Keratinocyte (primary cell): ENCODE measurements around the gene FBLN1. TPM values are rescaled to one million over a fixed set of nuclear protein-coding genes. Genes with fewer than 3 reads are reported as not detected.

Source experiments
- DNase-seq: peaks from one replicate; pipeline ENCODE4 v3.0.0-alpha.2; 2011; ENCODE audit warnings: low read depth, missing footprints, low spot score
- FAIRE-seq: peaks from 2 replicates; lab custom pipeline; 2011; peaks lifted over from hg19 to GRCh38; lab: Jason Lieb, UNC
- H2AFZ ChIP-seq: 2 replicates; pipeline ENCODE4 v1.6.0; 2012; ENCODE audit warnings: low read length, control low read depth, inconsistent platforms; ENCODE audit not compliant: control insufficient read depth
- H3K27ac ChIP-seq: 2 replicates; pipeline ENCODE4 v1.5.1; 2011; ENCODE audit warnings: low read length; ENCODE audit not compliant: control insufficient read depth, insufficient read depth
- H3K27me3 ChIP-seq: 3 replicates; pipeline ENCODE4 v1.6.0; 2011; ENCODE audit warnings: low read length; ENCODE audit not compliant: control insufficient read depth, insufficient read depth; ENCODE audit errors: extremely low read depth
- H3K36me3 ChIP-seq, 2 experiments: 2 replicates in 1 of 2; 3 replicates in 1 of 2; pipeline ENCODE4 v1.5.1; 2011; ENCODE audit warnings: low read length in 2 of 2, mild to moderate bottlenecking in 1 of 2; ENCODE audit not compliant: control insufficient read depth in 2 of 2, insufficient read depth in 2 of 2; ENCODE audit errors: extremely low read depth in 1 of 2
- H3K4me1 ChIP-seq: 3 replicates; pipeline ENCODE4 v1.5.1; 2011; ENCODE audit warnings: low read length; ENCODE audit not compliant: control insufficient read depth, insufficient read depth; ENCODE audit errors: extremely low read depth
- H3K4me2 ChIP-seq: 3 replicates; pipeline ENCODE4 v1.6.0; 2011; ENCODE audit warnings: low read depth, low read length; ENCODE audit not compliant: control insufficient read depth, insufficient read depth; ENCODE audit errors: extremely low read depth
- H3K4me3 ChIP-seq, 3 experiments: fragments of 200-600 bp in 1 of 3; sonication (generic) in 1 of 3; 2 replicates in 2 of 3; 3 replicates in 1 of 3; pipeline ENCODE4 v1.5.1; 2011 to 2016; ENCODE audit warnings: low read length in 3 of 3, mild to moderate bottlenecking in 3 of 3, control low read depth in 2 of 3, inconsistent platforms in 1 of 3, low read depth in 1 of 3, mixed read lengths in 1 of 3, mixed run types in 1 of 3, moderate library complexity in 1 of 3; ENCODE audit not compliant: control insufficient read depth in 2 of 3, insufficient read depth in 2 of 3; ENCODE audit errors: extremely low read depth in 1 of 3
- H3K79me2 ChIP-seq: 2 replicates; pipeline ENCODE4 v1.6.0; 2012; ENCODE audit warnings: low read length; ENCODE audit not compliant: control insufficient read depth, insufficient read depth
- H3K9ac ChIP-seq: 3 replicates; pipeline ENCODE4 v1.6.0; 2011; ENCODE audit warnings: low read length; ENCODE audit not compliant: control insufficient read depth, insufficient read depth; ENCODE audit errors: extremely low read depth
- H3K9me1 ChIP-seq: 3 replicates; pipeline ENCODE4 v1.6.0; 2011; ENCODE audit warnings: low read length; ENCODE audit not compliant: control insufficient read depth, insufficient read depth; ENCODE audit errors: extremely low read depth
- H3K9me3 ChIP-seq: 2 replicates; pipeline ENCODE4 v1.5.1; 2012; ENCODE audit warnings: low read depth, low read length; ENCODE audit not compliant: control insufficient read depth
- H4K20me1 ChIP-seq: 3 replicates; pipeline ENCODE4 v1.6.0; 2011; ENCODE audit warnings: low read length; ENCODE audit not compliant: control insufficient read depth, insufficient read depth; ENCODE audit errors: extremely low read depth
- EZH2 ChIP-seq: IDR thresholded peaks from one replicate; pipeline ENCODE4 v1.6.1; 2012; ENCODE audit warnings: inconsistent platforms, mild to moderate bottlenecking, low read length, moderate library complexity
- dilution Hi-C: fragments of 300-500 bp; cut with MboI; formaldehyde crosslinking; loops from one replicate; pipeline ENCODE4 v1.7.0; 2020; ENCODE audit warnings: low sequenced_read_pairs; ENCODE audit not compliant: extremely low pct_ligation_motif_present
- polyA plus RNA-seq, 5 experiments: library from polyadenylated mRNA; depleted of rRNA in 3 of 5; stranded (reverse) in 3 of 5; stranded (forward) in 1 of 5; unstranded in 1 of 5; fragments of >200 nt; gene quantifications; 1 replicate in 1 of 5; 2 replicates in 3 of 5; 3 replicates in 1 of 5; pipeline versions ENCODE4 v1.2.1 to v1.2.3, GENCODE V29; 2011 to 2012; ENCODE audit warnings: missing spikeins in 2 of 5, low read depth in 1 of 5, low replicate concordance in 1 of 5
- TF ChIP-seq, protein P1 (sequence below), 3 experiments: IDR thresholded peaks in 1 of 3; conservative IDR thresholded peaks in 1 of 3; optimal IDR thresholded peaks in 1 of 3; 2 replicates in 2 of 3; 3 replicates in 1 of 3; pipeline versions ENCODE3 to v1.5.1; 2011; ENCODE audit warnings: low read length in 3 of 3, mild to moderate bottlenecking in 3 of 3, moderate library complexity in 2 of 3, control low read depth in 1 of 3, inconsistent platforms in 1 of 3; ENCODE audit not compliant: insufficient read depth in 2 of 3; ENCODE audit errors: extremely low read depth in 1 of 3

FBLN1 gene
- polyA plus RNA-seq, 1 donor (not counting 4 experiments of a cell fraction or from before 2014, with no cell fraction given): 13.7 TPM

GRCh38 chr22:45638834-45639746 is 136.4 kb downstream of the FBLN1 start:
- Histone ChIP-seq H3K36me3 (no peaks in the 10 kb centered on the region), H3K9me1 (no peaks in the 10 kb centered on the region), H4K20me1 (no peaks in the 10 kb centered on the region), H3K79me2 (no peaks in the 10 kb centered on the region), H3K9me3 (no peaks in the 10 kb centered on the region), H3K9ac (peak overlapping the region; percentile 67), H3K4me3 (peak overlapping the region in 2 of 3 experiments; percentile 38 to 56), H2AFZ (peak overlapping the region; percentile 99), H3K27me3 (no peaks in the 10 kb centered on the region), H3K27ac (peak overlapping the region; percentile 87), H3K4me1 (peaks cover 32% of the 10 kb centered on the region), H3K4me2 (peak overlapping the region; percentile 87)
- peak; percentile 57 for DNase-seq
- peak; percentile 100 for FAIRE-seq
- dilution Hi-C loops: no loop called here
- no peak for TF ChIP-seq EZH2
- TF ChIP-seq, protein P1, sequence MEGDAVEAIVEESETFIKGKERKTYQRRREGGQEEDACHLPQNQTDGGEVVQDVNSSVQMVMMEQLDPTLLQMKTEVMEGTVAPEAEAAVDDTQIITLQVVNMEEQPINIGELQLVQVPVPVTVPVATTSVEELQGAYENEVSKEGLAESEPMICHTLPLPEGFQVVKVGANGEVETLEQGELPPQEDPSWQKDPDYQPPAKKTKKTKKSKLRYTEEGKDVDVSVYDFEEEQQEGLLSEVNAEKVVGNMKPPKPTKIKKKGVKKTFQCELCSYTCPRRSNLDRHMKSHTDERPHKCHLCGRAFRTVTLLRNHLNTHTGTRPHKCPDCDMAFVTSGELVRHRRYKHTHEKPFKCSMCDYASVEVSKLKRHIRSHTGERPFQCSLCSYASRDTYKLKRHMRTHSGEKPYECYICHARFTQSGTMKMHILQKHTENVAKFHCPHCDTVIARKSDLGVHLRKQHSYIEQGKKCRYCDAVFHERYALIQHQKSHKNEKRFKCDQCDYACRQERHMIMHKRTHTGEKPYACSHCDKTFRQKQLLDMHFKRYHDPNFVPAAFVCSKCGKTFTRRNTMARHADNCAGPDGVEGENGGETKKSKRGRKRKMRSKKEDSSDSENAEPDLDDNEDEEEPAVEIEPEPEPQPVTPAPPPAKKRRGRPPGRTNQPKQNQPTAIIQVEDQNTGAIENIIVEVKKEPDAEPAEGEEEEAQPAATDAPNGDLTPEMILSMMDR (optimal IDR thresholded peaks at IDR 0.05 in 1 of 3, IDR thresholded peaks at IDR 0.05 in 1 of 3, conservative IDR thresholded peaks at IDR 0.05 in 1 of 3; ENCODE audit: extremely low read depth in 1 of 3, insufficient read depth in 2 of 3, low read length in 3 of 3): peak in 1 of 3 experiments; percentile 29

GRCh38 chr22:45639747-45640102 is 137.0 kb downstream of the FBLN1 start:
- peak overlapping the region; percentile 87 for H3K4me2 ChIP-seq
- peak overlapping the region; percentile 67 for H3K9ac ChIP-seq
- no peaks in the 10 kb centered on the region for H3K27me3 ChIP-seq
- DNase-seq (no peak), FAIRE-seq (no peak)
- no peak overlapping the region for H3K4me3 ChIP-seq
- no peaks in the 10 kb centered on the region for H3K9me1 ChIP-seq
- dilution Hi-C loops: no loop called here
- TF ChIP-seq, protein P1 (optimal IDR thresholded peaks at IDR 0.05 in 1 of 3, IDR thresholded peaks at IDR 0.05 in 1 of 3, conservative IDR thresholded peaks at IDR 0.05 in 1 of 3; ENCODE audit: extremely low read depth in 1 of 3, insufficient read depth in 2 of 3, low read length in 3 of 3): no peak
- no peak for TF ChIP-seq EZH2
- H2AFZ ChIP-seq: no peak overlapping the region
- no peaks in the 10 kb centered on the region for H3K36me3 ChIP-seq
- H3K79me2 ChIP-seq: no peaks in the 10 kb centered on the region
- peaks cover 32% of the 10 kb centered on the region for H3K4me1 ChIP-seq
- H4K20me1 ChIP-seq: no peaks in the 10 kb centered on the region
- no peaks in the 10 kb centered on the region for H3K9me3 ChIP-seq
- peak overlapping the region; percentile 87 for H3K27ac ChIP-seq
